Fibroblast of lung (primary cell): ENCODE measurements around the gene THEM5. TPM values are rescaled to one million over a fixed set of nuclear protein-coding genes. Genes with fewer than 3 reads are reported as not detected.

Experiments
- DNase-seq, 2 donors: peaks; one replicate each; pipeline versions ENCODE4 v3.0.0 to v3.0.0-alpha.2; 2010; ENCODE audit warnings: low read depth in 2 of 2
- H2AFZ ChIP-seq: 2 replicates; pipeline ENCODE4 v1.5.1; 2012; ENCODE audit warnings: low read length, control low read depth, inconsistent platforms
- H3K27ac ChIP-seq: 2 replicates; pipeline ENCODE4 v1.5.1; 2011; ENCODE audit warnings: low read length, control low read depth; ENCODE audit not compliant: insufficient read depth
- H3K27me3 ChIP-seq: 2 replicates; pipeline ENCODE4 v1.5.1; 2011; ENCODE audit warnings: mild to moderate bottlenecking, low read length; ENCODE audit not compliant: control insufficient read depth, insufficient read depth
- H3K36me3 ChIP-seq: 2 replicates; pipeline ENCODE4 v1.5.1; 2011; ENCODE audit warnings: low read length; ENCODE audit not compliant: control insufficient read depth, insufficient read depth
- H3K4me1 ChIP-seq: 2 replicates; pipeline ENCODE4 v1.5.1; 2011; ENCODE audit warnings: low read length; ENCODE audit not compliant: control insufficient read depth, insufficient read depth; ENCODE audit errors: extremely low read depth
- H3K4me2 ChIP-seq: 2 replicates; pipeline ENCODE4 v1.5.1; 2011; ENCODE audit warnings: low read length, control low read depth; ENCODE audit not compliant: insufficient read depth; ENCODE audit errors: extremely low read depth
- H3K4me3 ChIP-seq, 4 experiments: fragments of 200-600 bp in 1 of 4; sonication (generic) in 1 of 4; replicated peaks in 1 of 4; 2 replicates each; pipeline ENCODE4 v1.5.1; 2011 to 2016; ENCODE audit warnings: low read length in 4 of 4, low read depth in 3 of 4, mild to moderate bottlenecking in 3 of 4, control low read depth in 2 of 4, inconsistent platforms in 1 of 4, mixed read lengths in 1 of 4; ENCODE audit not compliant: insufficient read depth in 1 of 4; ENCODE audit errors: control extremely low read depth in 1 of 4
- H3K79me2 ChIP-seq: 2 replicates; pipeline ENCODE4 v1.5.1; 2012; ENCODE audit warnings: mild to moderate bottlenecking, low read length, inconsistent platforms; ENCODE audit not compliant: control insufficient read depth, insufficient read depth
- H3K9ac ChIP-seq: 2 replicates; pipeline ENCODE4 v1.5.1; 2011; ENCODE audit warnings: mild to moderate bottlenecking, low read length, control low read depth; ENCODE audit not compliant: insufficient read depth
- H3K9me3 ChIP-seq: 2 replicates; pipeline ENCODE4 v1.5.1; 2012; ENCODE audit warnings: low read depth, low read length; ENCODE audit not compliant: control insufficient read depth, insufficient read depth
- H4K20me1 ChIP-seq: 2 replicates; pipeline ENCODE4 v1.5.1; 2011; ENCODE audit warnings: low read length; ENCODE audit not compliant: control insufficient read depth, insufficient read depth; ENCODE audit errors: extremely low read depth
- EZH2 ChIP-seq: IDR thresholded peaks from 2 replicates; pipeline ENCODE4 v1.5.1; 2012; ENCODE audit warnings: low read length, control low read depth, mild to moderate bottlenecking; ENCODE audit errors: missing control alignments
- polyA plus RNA-seq, 2 donors: library from polyadenylated mRNA; depleted of rRNA in 1 of 2; stranded (reverse) in 1 of 2; unstranded in 1 of 2; fragments of >200 nt; gene quantifications; 2 replicates each; pipeline ENCODE4 v1.2.1, GENCODE V29; 2011 to 2012; ENCODE audit warnings: missing spikeins in 1 of 2
- total RNA-seq: library from RNA; depleted of rRNA; stranded (reverse); fragments of >200 nt; gene quantifications from 2 replicates; pipeline ENCODE4 v1.2.1, GENCODE V29; 2014
- TF ChIP-seq, protein P1 (sequence below), 2 donors: IDR thresholded peaks in 1 of 2; conservative IDR thresholded peaks in 1 of 2; 1 replicate in 1 of 2; 2 replicates in 1 of 2; pipeline ENCODE4 v1.5.1; 2011 to 2012; ENCODE audit warnings: low read length in 2 of 2, control low read depth in 1 of 2, inconsistent platforms in 1 of 2, low read depth in 1 of 2, mild to moderate bottlenecking in 1 of 2

Gene THEM5
- total and polyA plus RNA-seq, 2 donors (not counting 1 experiment from before 2014, with no cell fraction given) = not detected

DNA sequence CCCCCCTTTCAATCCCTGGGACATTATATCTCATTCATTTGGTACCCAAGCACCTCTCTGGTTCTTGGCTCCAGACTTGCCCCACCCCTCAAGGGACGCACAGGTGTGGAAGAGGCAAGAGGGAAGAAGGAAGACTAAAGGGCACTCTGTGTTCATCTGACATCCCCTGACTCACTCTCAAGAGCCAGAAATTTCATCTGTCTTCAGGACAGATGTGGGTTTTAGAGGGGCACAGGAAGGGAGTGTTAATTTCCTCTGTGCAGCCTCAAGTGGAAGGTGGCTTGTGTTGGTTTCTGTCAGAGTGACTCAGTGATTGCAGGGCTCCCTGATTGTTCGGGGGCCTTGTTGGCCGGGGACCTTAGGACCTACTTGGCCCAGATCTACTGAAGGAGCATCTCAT lies 16.3 kb downstream of the THEM5 start:
- Histone ChIP-seq H3K79me2 (no peaks in the 10 kb centered on the region), H3K27me3 (peaks cover 46% of the 10 kb centered on the region), H3K4me1 (no peaks in the 10 kb centered on the region), H4K20me1 (no peaks in the 10 kb centered on the region), H3K9ac (no peak overlapping the region), H3K36me3 (no peaks in the 10 kb centered on the region), H2AFZ (no peak overlapping the region), H3K27ac (no peak overlapping the region), H3K4me2 (no peak overlapping the region), H3K4me3 (no peak overlapping the region), H3K9me3 (no peaks in the 10 kb centered on the region)
- DNase-seq = no peak
- TF ChIP-seq EZH2 = no peak
- TF ChIP-seq, protein P1, sequence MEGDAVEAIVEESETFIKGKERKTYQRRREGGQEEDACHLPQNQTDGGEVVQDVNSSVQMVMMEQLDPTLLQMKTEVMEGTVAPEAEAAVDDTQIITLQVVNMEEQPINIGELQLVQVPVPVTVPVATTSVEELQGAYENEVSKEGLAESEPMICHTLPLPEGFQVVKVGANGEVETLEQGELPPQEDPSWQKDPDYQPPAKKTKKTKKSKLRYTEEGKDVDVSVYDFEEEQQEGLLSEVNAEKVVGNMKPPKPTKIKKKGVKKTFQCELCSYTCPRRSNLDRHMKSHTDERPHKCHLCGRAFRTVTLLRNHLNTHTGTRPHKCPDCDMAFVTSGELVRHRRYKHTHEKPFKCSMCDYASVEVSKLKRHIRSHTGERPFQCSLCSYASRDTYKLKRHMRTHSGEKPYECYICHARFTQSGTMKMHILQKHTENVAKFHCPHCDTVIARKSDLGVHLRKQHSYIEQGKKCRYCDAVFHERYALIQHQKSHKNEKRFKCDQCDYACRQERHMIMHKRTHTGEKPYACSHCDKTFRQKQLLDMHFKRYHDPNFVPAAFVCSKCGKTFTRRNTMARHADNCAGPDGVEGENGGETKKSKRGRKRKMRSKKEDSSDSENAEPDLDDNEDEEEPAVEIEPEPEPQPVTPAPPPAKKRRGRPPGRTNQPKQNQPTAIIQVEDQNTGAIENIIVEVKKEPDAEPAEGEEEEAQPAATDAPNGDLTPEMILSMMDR (conservative IDR thresholded peaks at IDR 0.05 in 1 of 2, IDR thresholded peaks at IDR 0.05 in 1 of 2; ENCODE audit: low read depth in 1 of 2, low read length in 2 of 2) = no peak

DNA sequence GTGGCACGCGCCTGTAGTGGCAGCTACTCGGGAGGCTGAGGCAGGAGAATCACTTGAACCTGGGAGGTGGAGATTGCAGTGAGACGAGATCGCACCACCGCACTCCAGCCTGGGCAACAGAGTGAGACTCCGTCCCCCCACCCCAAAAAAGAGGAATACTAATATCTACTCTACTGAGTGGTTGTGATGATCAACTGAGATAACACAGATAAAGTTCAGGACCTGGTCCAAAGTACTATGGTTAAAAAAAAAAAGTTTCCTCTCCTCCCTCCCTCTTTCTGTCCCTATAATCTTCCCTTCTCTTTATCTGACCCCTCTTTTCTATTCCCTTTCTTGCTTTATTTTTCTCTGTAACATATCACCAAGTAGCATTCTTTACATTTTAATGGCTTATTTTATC lies 17.9 kb downstream of the THEM5 start:
- Histone ChIP-seq H3K27me3 (peaks cover 44% of the 10 kb centered on the region), H3K4me3 (no peak overlapping the region), H3K4me2 (no peak overlapping the region), H3K9me3 (no peaks in the 10 kb centered on the region), H4K20me1 (no peaks in the 10 kb centered on the region), H2AFZ (no peak overlapping the region), H3K9ac (no peak overlapping the region), H3K36me3 (no peaks in the 10 kb centered on the region), H3K4me1 (no peaks in the 10 kb centered on the region), H3K79me2 (no peaks in the 10 kb centered on the region), H3K27ac (no peak overlapping the region)
- no peak for TF ChIP-seq EZH2
- DNase-seq = no peak

DNA sequence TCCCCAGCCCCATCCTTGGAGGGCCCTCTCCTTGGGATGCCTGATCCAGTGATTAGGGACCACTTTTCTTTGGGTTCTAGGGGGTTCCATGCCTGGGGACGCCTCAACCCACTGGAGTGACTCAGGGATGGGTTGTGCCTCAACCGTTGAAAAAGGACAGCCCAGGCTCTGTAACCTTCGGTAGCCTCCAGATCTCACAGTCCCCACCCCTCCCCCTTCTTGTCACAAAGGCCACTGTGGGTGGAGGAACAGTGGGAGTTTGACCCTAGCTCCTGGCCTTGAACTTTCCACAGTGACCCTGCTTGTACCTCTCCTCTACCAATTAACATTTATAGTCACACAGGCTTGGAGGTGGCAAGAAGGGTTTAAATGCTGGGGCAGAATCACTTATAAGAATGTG lies 19.3 kb downstream of the THEM5 start:
- peaks cover 30% of the 10 kb centered on the region for H3K27me3 ChIP-seq

More for the DNA sequence above, 19.3 kb downstream of the THEM5 start:
- Histone ChIP-seq H3K9me3 (no peaks in the 10 kb centered on the region), H3K79me2 (no peaks in the 10 kb centered on the region), H3K4me2 (no peak overlapping the region), H3K9ac (no peak overlapping the region), H2AFZ (no peak overlapping the region), H3K4me3 (no peak overlapping the region), H3K27ac (no peak overlapping the region), H3K4me1 (no peaks in the 10 kb centered on the region), H4K20me1 (no peaks in the 10 kb centered on the region), H3K36me3 (no peaks in the 10 kb centered on the region)
- no peak for TF ChIP-seq EZH2
- TF ChIP-seq, protein P1 (conservative IDR thresholded peaks at IDR 0.05 in 1 of 2, IDR thresholded peaks at IDR 0.05 in 1 of 2; ENCODE audit: low read depth in 1 of 2, low read length in 2 of 2) = no peak
- no peak for DNase-seq
